G401 (cell line): Measurements from ENCODE around the gene BST2. TPM values are rescaled to one million over a fixed set of nuclear protein-coding genes. Genes with fewer than 3 reads are reported as not detected.
"Not testable (repeated sequence)": the region's sequence is repeated elsewhere in the genome, so short reads cannot be mapped to it uniquely, and the experiment has no call there.

Experiments used
- DNase-seq: peaks from one replicate; pipeline ENCODE4 v3.0.0-alpha.2; 2015; ENCODE audit warnings: low spot score
- in situ Hi-C: cut with HindIII; loops from 2 replicates; pipeline ENCODE4 v1.10.0; 2016; ENCODE audit warnings: low sequenced_read_pairs, mixed read lengths
- total RNA-seq: library from RNA; depleted of rRNA; stranded (reverse); fragments of >200 nt; shearing (Covaris generic); gene quantifications from 2 replicates; pipeline ENCODE4 v1.2.3, GENCODE V29; 2014

Gene BST2
- total RNA-seq, 1 experiment from 2014 or later: 187 TPM

- peak; percentile 18 for DNase-seq
- in situ Hi-C loops: no loop called here
Measured at GRCh38 chr19:17391371-17392151, 13.9 kb downstream of the BST2 start.

- peak; percentile 61 for DNase-seq
Measured at GRCh38 chr19:17390665-17391370, 14.6 kb downstream of the BST2 start.

GRCh38 chr19:17389957-17390664, 15.3 kb downstream of the BST2 start:
- in situ Hi-C loops: no loop called here
- no peak for DNase-seq

More at GRCh38 chr19:17390665-17391370, 14.6 kb downstream of the BST2 start:
- in situ Hi-C loops: no loop called here

- in situ Hi-C loops: no loop called here
- DNase-seq: no peak
Measured at GRCh38 chr19:17389288-17389687, 16.1 kb downstream of the BST2 start.

GRCh38 chr19:17385878-17386611, 19.4 kb downstream of the BST2 start:
- in situ Hi-C loops: no loop called here
- DNase-seq: peak; percentile 26

- in situ Hi-C loops: no loop called here
- DNase-seq: no peak
Measured at GRCh38 chr19:17380426-17381138, 24.8 kb downstream of the BST2 start.

- DNase-seq: no peak
- in situ Hi-C loops: no loop called here
Measured at GRCh38 chr19:17379221-17379631, 26.2 kb downstream of the BST2 start.

GRCh38 chr19:17378271-17378670, 27.2 kb downstream of the BST2 start:
- no peak for DNase-seq
- in situ Hi-C loops: no loop called here

GRCh38 chr19:17376935-17377600, 28.4 kb downstream of the BST2 start, which contains the start of gene PLVAP:
Gene PLVAP (minus strand): TSS chr19:17377342. CDS start chr19:17377288, 54 bp downstream.
- in situ Hi-C loops: no loop called here
- DNase-seq: no peak

GRCh38 chr19:17370026-17370587, 35.3 kb downstream of the BST2 start:
- in situ Hi-C loops: no loop called here

GRCh38 chr19:17365361-17365760, 40.1 kb downstream of the BST2 start:
- in situ Hi-C loops: no loop called here
- DNase-seq: no peak

More at GRCh38 chr19:17370026-17370587, 35.3 kb downstream of the BST2 start:
- DNase-seq: no peak

- DNase-seq, in situ Hi-C loops: not testable (repeated sequence)
Measured at GRCh38 chr19:17363852-17364605, 41.4 kb downstream of the BST2 start.

GRCh38 chr19:17359905-17360800, 45.3 kb downstream of the BST2 start:
- in situ Hi-C loops: no loop called here
- no peak for DNase-seq

- in situ Hi-C loops: no loop called here
- no peak for DNase-seq
Measured at GRCh38 chr19:17358395-17358794, 47.0 kb downstream of the BST2 start.

- in situ Hi-C loops: no loop called here
- no peak for DNase-seq
Measured at GRCh38 chr19:17357724-17358123, 47.7 kb downstream of the BST2 start.

GRCh38 chr19:17357078-17357666, 48.3 kb downstream of the BST2 start:
- in situ Hi-C loops: no loop called here
- no peak for DNase-seq
